Activated CD4-positive, CD25-positive, alpha-beta regulatory T cell treated with anti-CD3 and anti-CD28 coated beads, Interleukin-2, amount 50 U/mL, for 72 hours (primary cell): ENCODE measurements around the gene IL12B.
"Not testable (repeated sequence)": the region's sequence is repeated elsewhere in the genome, so short reads cannot be mapped to it uniquely, and the experiment has no call there.

Experiments
- DNase-seq: peaks from one replicate; pipeline ENCODE4 v3.0.0; 2021

Gene IL12B

DNA sequence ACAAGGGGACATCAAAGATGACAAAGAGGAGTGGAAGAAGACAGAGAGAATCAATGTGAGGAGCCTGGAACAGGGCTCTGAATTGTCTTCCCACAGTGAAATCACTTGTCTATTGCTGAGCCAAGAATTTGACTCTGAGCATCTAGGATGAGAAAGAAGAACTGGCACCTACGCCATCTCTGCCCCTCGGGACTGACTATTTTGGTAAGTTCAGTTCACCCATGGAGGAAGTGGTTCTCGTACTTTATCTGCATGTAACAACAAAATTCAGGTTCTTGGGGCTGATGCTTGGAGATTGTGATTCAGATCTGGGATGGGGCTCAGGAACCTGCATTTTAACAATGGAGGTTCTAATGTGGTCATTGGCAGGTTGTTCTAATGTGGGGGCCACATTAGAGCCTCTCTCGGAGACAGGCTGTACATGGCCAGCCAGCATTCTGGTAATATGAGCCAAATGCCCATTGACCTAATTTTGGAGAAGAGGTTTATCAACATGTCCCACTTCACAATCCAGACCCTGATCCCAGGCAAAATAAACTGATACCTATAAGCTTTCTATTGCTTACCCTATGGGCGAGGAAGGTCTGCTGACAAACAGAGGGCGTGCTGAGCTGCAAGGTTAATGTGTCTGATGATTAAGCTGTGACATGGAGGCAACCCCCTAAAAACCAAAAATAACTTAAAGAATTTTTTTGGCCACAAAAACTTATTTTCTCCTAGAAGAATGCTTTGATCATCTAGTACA lies 2.7 kb upstream of the IL12B start:
- DNase-seq = no peak

DNA sequence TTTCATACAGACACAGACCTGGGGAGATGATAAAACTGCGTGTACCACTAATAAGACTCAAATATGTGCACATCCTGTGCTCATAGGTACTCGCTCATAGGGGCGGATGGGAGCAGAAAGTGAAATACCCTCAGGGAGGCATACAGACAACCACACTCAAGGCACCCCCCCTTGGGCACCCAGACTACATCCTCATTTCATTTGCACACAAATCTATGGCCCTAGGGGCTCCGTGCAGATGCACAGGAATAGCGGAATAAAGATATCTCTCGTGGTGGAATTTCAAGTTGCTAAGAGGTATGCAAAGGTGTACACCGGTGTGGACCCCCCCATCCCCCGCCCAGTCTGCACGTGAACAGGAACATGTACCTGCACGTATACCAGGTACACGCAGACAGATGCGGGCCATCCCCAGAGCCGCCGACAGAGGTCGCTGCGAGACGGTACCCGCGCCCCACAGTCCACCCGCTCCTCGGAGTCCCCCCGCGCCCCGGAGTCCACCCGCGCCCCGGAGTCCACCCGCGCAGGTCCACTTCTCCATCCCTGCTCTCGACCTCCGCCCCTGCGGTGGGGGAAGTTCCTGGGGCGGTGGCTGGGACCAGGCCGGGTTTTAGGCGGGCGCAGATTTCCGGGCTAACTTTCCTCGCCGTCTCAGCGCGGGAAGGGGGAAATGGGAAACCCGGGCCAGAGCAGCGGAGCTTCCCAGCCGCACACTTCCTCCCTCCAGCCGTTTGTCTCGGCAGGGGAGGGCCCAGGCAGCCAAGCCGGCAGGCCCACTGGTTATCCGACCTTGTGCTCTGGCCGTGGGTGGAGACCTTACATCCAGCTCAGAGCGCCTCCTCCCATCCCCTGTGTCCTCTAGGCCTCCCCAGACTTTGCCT lies 1.0 kb upstream of the IL12B start:
- DNase-seq = peak; percentile 80

DNA sequence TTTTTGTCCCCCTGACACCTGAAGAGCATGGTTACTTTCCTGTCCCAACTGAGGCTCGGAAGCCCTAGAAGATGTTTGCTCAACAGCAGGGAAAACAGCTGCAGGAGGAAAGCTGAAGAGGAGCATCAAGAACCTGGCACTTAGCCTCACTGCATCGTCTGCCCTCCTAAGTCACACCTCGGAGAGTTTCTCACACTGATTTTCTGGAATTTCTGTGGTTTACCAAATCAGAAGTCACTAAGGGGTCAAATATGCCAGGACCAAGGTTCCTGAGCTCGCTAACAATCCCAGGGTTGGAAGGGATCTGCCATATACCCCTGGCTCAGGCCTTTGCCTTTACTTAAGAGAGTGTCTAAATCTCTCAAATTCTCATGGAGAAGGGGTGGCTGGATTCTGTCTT lies 5.3 kb downstream of the IL12B start:
- no peak for DNase-seq

DNA sequence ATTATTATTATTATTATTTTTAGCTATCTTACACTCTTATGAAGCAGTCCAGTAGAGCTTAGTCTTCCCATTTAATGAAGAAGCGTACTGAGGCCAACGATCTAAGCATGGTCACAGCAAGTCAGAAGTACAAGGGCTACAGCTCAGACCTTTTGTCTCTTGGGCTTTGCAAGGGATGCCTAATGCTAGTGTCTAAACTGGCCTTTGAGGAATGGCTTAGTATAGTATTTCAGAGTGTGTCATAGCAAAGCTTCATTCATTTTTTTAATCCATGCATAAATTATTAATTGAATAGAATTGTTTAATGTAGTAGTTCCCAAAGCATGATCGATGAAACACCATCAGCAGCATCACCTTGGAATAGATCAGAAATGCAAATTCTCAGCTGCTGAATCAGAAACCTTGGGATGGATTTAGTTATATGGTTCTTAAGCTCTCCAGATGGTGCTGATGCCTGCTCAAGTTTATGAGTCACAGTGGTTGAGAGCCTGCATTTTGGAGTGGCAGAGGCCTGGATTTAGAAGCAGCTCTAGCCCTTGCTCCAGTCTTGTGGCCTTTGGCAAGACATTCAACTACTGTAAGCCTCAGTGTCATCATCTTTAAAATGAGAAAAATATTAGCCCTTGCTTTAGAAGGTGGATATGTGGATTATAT lies 6.1 kb downstream of the IL12B start:
- no peak for DNase-seq

DNA sequence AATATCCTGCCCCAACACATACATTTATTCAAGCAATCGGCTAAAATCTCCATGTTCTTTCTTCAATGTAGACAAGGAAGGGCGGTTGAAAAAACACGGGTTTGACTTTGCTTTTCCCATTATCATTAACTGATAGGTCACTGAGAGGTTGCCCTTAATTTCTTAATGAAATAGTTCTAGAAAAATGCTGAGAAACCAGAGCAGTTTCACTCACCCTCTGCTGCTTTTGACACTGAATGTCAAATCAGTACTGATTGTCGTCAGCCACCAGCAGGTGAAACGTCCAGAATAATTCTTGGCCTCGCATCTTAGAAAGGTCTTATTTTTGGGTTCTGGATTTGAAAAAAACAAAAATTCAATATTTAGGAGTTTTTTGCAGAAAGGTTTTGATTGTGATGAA lies 8.1 kb downstream of the IL12B start:
- no peak for DNase-seq

DNA sequence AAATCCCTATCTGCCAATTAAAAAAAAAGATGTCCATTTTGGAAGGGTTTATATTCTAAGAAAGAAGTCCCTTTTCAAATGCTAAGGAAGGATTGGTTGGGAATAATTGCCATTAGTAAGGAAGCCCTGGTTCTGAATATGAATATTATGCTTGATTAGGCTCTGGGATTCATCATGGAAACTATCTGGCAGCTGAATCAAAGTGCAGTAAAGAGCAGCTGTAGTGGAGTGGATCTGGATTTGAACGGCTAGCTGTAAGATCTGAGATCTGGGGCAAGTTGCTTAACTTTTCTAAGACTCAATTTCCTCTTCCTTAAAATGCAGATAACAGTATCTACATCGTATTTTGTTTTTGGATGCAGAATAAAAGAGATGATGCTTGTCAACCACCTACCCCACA lies 10.5 kb downstream of the IL12B start:
- no peak for DNase-seq

DNA sequence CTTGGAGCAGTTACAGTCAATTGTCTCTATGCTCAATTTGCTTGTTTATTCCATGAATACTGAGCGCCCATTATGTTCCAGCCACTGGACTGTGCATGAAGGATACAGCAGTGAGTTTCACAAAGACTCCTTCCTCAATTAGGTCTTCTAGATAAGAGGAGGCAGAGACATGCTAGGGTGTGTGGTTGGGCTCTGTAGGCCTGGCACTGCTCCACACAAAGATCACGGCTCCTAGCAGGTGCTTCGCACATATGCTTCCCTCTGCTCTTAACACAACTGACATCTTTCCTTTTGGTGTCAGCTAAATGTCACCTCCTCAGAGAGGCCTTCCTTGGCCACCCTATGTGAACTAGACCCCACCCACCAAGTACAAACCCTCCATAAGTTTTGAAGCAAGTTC lies 10.9 kb downstream of the IL12B start:
- DNase-seq = no peak

DNA sequence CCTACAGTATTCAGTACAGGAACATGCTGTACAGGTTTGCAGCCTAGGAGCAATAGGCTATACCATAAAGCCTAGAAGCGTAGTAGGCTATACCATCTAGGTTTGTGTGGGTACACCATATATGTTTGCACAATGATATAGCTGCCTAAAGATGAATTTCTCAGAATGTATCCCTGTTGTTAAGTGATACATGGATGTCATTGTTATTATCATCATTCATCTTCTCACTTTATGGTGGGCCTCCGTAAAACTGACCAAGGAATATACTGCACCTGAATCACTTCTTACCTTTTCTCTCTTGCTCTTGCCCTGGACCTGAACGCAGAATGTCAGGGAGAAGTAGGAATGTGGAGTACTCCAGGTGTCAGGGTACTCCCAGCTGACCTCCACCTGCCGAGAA lies 11.8 kb downstream of the IL12B start:
- no peak for DNase-seq

DNA sequence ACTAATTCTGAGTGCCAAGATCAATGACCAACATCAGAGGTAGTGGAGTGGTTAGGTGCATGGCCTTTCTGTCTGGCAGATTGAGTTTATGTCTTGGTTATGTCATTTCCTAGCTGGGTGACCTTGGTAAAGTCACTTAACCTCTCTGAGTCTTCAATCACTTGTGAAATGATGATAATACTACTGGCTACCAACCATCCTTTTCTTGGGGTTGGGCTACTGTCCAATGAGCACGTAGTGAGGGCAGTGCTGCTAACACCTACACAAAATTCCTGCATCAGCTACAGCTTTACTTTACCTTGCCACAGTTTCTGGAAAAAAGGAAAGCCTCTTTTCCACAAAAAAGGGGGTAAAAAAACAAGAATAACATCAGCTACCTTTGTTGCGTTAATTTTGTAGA lies 12.4 kb downstream of the IL12B start:
- no peak for DNase-seq

DNA sequence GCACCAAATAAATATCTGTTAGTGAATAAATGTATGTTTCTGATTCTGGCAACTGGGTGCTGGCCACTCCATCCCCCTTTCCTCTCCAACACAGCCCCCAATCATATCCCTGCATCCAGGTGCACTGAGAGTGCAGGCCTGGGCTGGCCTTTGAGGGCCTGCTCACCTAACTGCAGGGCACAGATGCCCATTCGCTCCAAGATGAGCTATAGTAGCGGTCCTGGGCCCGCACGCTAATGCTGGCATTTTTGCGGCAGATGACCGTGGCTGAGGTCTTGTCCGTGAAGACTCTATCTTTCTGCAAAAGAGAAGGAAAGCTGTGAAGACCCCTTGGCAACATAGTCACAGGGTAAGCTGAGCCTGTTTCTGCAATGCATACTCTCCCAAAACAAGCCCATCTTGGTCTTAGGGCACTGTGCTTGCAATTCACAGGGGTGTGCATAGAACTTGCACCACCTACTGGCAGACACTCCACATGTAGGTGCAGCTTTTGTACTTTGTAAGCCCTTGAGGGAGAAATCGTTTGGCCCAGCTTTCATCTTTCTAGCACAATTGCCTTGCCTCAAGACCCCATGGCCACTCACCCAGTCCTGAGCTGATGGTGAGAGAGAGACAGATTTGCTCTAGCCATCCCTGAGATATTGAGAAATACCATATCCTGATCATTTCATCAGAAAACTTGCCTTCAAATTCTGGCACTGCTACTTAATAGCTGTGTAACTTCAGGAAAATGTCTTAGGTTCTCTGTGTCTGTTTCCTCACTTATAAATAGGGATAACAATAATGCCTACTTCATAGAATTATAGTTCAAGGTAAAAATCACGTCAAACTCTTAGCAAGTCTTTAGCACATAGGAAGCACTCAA lies 13.5 kb downstream of the IL12B start:
- DNase-seq = no peak

DNA sequence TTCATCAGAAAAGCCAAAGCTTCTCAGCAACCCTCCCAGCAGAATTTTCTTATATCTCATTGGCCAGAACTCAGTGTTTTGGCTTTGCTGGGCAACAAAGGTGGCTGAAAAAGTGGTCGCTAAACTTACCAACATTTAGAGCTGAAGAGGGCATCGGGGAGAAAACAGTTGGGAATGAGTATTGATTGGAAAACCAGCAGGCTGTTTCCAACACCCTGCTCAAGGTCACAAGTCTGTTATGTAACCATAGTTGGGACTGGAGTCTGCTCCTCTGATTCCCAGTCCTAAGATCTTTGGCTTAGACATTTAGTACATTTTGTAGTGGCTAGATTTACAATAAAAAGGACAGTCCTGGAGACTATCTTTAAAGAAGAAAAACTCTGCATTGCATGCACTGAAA lies 17.1 kb downstream of the IL12B start:
- no peak for DNase-seq

DNA sequence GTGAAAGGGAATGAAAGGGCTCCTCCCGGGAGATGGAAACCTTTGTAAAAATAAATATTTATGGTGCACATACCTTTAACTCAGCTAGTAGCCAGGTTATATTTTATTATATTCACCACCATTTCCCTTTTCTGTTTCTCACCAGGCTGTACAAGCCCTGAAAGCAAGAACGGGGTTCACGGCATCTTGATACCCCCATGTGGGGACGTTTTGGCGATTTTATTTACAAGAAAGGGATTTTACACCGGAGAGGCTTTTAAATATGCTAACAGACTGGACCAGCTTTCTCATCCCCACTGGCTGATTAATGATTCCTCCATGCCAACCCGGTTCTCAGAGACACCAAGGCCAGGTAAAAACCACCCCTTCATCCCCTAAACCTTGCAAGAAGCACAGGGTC lies 19.2 kb downstream of the IL12B start:
- DNase-seq = no peak

DNA sequence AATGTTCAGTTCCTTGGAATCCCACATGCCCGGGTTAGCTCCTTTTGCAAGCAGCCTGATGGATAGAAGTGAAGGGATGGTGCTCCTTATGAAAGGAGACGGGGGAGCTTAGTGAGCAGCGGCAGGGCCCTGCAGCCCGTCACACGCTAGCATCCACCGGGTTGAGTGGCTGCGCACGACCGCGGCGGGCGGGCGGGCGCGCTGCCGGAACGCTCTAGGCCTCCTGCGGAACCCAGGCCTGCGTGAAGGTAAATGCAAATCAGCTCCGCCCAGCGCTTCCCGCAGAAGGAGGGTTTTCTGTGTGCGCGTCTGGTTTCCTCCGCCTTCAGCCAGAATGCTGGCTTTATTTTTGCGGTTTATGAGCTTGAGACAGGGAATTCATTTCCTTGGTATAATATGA lies 19.8 kb downstream of the IL12B start:
- DNase-seq = no peak

DNA sequence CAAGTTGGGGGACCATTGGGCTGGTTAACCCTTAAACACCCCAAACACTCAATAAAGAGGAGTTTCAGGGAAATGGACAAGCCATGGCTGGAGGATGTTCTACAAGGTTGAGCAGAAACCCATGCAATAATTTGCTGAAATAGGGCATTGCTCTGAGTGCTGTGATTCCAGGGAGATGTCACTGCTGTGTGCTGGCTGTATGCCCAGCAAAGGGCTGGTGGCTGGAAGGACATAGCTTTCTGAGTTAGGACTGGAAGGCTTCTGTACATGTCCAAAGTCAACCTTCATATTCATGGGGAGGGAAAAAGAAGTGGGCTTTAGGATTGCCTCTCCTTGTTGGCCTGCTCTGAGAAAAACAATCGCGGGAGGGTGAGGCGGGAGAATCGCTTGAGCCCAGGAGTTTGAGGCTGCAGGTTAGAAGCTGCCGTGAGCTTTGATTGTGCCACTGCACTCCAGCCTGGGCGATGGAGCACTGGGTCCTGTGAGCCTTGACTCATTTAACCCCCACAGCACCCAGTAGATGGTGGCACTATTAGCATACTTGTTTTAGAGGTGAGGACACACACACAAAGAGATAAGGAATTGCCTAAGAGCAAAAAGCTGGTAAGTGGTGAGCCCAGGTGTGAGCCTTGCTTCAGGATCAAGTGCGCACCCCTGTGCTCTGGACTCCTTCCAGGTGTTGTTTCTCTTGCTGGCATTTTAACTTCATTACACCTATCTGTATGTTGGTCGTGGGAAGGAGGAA lies 20.4 kb downstream of the IL12B start:
- no peak for DNase-seq

DNA sequence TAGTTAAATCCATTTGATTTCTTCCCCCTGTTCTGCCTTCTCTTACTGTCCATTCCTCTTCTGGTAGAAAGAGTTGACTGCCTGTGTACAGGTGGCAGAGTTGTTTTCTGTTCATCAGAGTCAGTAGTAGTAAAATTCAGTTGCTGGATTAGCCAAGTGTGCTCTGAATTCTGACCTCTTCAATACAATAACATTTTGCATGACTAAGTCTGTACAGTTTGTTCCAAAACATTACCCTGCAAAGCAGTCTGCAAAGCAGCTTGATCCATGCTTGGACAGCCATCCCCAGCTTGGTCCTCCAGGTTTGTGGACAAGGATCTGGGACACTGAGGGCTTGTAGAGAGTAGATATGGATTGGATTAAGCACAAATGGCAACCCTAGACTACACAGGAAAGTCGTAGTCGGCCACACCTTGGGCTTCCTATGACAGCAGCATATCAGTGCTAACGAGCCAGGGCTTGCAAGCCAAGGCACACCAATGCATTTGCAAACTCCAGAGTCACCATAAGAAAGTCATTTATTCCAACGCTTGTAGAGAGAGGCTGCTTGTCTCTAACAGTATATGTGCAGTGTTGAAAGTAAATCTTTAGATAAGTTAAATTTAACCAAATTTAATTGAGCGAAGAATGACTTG lies 25.2 kb downstream of the IL12B start:
- no peak for DNase-seq

DNA sequence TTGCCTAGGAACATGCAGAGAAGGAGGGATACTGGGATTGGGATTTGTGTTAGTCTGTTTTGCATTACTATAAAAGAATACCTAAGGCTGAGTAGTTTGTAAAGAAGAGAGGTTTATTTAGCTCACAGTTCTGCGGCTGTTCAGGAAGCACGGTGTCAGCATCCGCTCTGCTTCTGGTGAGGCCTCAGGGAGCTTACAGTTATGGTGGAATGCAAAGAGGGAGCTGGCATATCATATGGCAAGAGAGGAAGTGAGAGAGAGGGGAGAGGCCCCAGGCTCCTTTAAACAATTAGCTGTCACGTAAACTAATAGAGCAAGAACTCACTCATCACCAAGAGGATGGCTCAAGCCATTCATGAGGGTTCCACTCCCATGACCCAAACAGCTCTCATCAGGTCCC lies 27.0 kb downstream of the IL12B start:
- DNase-seq = no peak

DNA sequence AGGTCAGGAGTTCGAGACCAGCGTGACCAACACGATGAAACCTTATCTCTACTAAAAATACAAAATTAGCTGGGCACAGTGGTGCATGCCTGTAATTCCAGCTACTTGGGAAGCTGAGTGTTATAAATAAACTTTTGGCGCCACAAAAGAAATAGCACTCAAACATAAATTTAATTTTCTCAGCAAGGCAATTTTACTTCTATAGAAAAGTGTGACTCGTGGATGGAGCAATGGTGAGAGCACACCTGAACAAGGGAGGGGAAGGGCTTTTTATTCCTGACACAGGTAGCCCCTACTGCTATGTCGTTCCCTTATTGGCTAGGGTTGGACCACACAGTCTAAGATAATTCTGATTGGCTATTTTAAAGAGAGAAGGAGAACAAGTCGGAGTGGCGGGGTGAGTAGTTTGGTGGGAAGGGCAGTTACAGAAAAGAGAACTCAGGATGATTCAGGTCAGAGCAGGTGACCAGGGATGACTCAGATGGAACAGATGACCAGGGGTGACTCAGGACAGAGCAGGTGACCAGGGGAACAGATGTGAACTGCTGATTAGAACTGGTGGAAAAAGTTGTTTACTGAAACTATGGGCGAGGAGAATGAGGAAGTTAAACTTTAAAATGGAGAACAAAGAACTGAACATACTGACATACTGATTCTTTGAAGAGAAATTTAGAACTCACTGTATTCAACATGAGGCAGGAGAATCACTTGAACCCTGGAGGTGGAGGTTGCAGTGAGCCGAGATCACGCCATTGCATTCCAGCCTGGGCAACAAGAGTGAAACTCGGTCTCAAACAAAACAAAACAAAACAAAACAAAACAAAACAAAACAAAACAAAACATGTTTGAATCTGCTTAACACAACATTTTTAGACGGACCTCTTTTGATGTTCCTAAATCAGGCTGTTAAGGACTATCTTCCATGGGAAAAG lies 28.1 kb downstream of the IL12B start:
- DNase-seq = not testable (repeated sequence)

DNA sequence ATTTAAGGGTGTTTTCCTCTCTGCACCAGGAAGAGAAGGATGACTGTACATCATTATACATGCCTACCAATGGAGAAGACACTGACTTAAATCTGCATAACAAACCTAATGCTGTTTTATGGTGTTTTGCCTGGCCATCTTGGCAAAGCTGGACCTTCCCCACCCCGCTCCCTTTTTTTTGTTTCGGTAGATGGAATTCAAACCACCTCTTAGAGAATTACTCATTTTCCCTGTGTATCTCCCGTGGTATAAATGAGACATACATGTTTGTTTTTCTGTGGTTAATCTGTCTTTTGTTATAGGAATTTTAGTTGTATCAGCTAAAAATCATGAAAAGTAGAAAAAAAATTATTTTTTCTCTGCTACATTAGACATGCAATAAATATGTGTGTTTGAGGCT lies 28.8 kb downstream of the IL12B start:
- no peak for DNase-seq

DNA sequence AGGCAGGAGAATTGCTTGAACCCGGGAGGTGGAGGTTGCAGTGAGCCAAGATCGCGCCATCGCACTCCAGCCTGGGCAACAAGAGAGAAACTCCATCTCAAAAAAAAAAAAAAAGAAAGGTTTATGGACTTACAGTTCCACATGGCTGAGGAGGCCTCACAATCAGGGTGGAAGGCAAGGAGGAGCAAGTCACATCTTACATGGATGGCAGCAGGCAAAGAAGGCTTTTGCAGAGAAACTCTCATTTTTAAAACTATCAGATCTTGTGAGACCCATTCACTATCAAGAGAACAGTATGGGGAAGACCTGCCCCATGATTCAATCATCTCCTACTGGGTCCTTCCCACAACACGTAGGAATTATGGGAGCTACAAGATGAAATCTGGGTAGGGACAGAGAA lies 33.0 kb downstream of the IL12B start:
- DNase-seq = not testable (repeated sequence)

DNA sequence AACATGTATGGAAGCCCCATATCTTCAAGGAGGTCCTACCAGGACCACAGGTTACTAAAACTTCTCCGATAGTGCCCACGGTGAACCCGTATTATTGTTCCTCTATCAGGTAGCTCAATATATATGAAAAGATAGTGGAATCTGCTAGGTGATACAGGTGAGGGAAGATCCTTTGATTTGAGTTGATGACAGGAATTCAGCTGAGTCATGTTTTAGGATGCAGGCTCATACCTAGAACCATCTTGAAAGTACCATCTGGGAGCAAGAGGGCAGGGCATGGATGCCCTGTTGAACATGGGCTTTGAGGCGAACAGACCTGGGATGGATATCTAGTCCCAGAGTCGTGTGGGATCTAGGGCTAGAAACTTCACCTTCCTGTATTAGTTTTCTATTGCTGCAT lies 35.4 kb downstream of the IL12B start:
- DNase-seq = no peak

DNA sequence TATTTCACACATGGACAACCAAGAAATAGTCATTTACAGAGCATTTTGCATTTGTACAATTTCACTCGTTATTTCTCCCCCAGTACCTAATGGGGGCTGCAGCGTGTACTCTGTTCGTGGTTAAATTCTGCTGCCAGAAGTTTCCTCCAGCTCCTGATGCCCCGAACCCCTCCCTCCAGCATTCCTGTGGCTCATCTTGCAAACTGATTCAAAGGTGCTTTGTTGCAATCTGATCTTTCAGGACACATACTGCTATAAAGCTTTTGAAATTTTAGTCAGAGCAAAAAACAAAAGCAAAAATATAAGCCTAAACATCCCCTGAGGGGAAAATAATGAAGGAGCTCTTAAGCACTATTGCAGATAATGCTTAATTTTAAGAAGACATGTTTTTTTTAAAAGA lies 39.5 kb downstream of the IL12B start:
- DNase-seq = no peak
